B cell (primary cell): ENCODE measurements around the gene THADA.

ENCODE experiments used
- CTCF ChIP-seq: fragments of 200-600 bp; IDR thresholded peaks from one replicate; pipeline ENCODE4 v1.8.0; 2022; ENCODE audit warnings: antibody characterized with exemption, mild to moderate bottlenecking
- EZH2 ChIP-seq: IDR thresholded peaks from 2 replicates; pipeline ENCODE4 v1.6.1; 2012; ENCODE audit warnings: borderline replicate concordance, low read depth, mild to moderate bottlenecking, moderate library complexity, low read length; ENCODE audit not compliant: insufficient read depth, poor library complexity, severe bottlenecking

- TF ChIP-seq CTCF: no peak
- no peak for TF ChIP-seq EZH2
Observed at GRCh38 chr2:43331422-43331821, 264.4 kb downstream of the THADA start.
